HG03520 (cell line): Measurements from ENCODE around the gene CCDC71.

Experiments
- ATAC-seq: cut with Tn5 transposase; IDR thresholded peaks from one replicate; pipeline ENCODE4 v1.9.1; 2021; ENCODE audit warnings: mild to moderate bottlenecking, moderate library complexity; ENCODE audit not compliant: unreplicated experiment

CCDC71 gene

DNA sequence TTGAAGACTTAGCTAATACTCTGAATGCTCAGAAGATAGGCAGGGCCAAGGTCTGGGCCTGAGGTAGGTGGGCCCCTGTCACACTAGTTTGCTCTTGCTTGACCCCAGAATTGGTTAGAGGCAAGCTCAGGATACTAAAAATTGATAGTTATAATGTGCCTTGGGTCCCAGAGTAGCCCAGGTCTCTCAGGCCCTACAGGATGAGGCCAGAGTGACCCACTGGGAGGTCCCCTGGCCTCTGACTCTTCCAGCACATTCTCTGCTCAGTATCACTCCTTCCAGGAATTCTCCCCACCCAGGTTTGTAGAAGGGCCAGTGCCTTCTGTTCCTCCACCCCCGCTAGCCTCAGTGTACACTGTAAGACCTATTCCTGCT is 4.6 kb upstream of the CCDC71 start:
- no peak for ATAC-seq

DNA sequence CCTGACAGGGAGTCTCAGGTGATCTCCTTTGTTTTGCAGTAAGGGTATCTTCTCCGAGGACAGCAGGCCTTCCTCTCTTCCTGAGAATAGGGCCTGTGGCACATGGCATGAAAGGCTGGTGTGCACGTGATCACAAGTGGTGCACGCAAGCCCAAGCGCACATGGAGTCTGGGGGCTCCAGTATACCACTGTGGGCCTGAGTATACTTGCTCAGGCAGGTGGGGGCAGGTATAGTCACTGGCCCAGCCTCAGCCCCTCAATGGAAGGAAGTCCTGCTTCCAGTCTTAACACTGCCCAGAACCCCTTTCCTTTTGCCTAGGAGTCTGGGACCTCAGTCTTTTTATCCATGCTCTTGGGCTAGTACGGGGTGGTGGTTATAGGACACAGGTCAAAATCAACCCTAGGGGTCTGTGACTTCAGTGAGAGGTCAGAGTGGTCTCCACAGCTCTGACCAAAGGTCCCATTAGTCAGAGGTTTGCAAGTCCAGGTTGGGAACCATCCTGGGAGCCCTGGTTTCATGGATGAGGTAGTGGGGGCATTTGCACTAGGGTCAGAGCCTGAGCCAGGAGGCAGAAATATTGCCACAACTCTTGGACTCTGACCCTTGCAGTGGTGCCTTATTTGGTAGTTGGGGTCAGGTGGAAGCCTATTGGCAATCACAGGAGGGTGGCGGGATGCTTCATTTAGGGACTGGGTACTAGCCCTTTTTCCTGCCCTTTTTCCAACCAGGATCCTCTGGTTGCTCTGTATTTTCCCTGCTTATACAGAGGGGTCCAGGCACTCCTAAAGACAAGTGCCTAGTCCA is 823 bp upstream of the CCDC71 start:
- ATAC-seq, result no peak

DNA sequence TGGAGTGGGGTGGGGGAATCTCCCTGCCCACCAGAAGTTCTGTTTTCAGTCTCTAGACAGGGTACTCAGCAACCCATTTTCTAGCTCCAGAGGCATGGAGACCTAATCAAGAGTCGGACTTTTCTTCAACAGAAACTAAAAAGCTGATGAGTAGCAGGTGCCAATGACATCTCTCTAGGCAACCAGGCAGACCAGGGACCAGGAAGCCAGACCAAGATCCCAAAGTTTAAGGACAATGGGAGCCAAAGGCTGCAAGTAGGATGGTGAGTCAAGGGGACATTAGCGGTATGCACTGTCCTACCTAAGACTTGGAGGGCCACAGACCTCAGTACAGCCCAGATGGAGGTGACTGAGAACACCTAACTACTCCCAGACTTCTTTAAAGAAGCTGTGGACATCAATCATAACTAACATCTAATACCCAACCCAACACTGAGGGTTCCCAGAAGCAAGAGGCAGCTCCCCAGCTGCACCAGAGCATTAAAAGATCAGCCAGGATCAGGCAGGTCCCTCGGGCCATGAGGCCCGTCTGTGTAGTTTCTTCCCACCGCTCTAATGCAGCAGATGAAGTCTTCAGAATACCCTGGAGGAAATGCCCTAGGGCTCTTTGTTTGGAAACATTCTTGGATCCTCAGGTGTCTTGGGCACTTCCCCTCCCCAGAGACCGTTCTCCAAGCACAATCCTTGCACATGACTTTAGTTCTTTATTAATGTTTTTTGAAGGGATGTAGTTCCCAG is 979 bp downstream of the CCDC71 start:
- no peak for ATAC-seq

DNA sequence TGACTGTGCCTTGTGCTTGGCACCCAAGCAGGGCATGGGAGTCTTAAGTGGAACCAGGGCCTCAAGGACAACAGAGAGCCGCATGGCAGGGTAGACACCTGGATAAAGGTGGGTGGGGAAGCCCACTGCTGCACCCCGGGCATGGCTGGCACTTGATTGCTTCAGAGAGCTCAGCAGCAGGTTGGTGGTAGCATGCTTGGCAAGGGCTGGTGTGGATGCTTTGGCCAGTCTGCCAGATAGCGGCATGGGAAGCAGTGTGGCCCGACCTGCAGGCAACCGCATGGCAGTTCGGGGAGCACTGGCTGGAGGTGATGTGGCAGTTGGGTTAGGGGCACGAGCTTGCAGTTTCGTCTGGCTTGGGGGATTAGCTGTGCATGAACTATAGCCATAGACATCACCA is 2.5 kb downstream of the CCDC71 start:
- ATAC-seq, result no peak

DNA sequence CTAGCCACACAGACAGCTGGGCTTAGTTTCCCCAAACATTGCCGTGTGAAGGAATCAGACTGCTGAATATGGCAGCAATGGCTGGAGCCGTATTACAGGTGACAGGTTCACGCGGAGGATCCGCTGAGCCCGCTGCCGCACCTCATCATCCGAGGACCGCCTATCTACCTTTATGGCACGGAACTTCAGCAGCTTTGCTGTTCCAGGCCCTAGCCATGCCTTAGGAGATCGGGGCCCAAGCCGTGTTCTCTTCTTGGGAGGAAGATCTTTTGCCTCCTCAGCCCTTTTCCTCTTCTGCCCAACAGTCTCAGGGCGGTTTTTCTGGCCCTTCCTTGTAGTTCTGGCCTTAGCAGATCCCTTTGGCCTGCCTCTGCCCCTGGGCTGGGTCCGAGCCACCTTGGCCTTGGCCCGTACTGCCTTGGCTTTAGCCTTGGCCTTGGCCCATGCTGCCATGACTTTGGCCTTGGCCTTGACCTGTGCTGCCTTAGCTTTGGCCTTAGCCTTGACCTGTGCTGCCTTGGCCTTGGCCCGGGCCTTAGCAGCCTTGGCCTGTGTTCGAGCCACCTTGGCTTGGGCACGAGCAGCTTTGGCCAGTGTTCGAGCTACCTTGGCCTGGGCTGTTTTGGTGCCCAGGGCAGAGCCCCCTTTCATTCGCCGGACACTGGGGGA is 3.2 kb downstream of the CCDC71 start:
- ATAC-seq, result no peak

- no peak for ATAC-seq
Measured at GRCh38 chr3:49161808-49162530, 4.2 kb downstream of the CCDC71 start.

DNA sequence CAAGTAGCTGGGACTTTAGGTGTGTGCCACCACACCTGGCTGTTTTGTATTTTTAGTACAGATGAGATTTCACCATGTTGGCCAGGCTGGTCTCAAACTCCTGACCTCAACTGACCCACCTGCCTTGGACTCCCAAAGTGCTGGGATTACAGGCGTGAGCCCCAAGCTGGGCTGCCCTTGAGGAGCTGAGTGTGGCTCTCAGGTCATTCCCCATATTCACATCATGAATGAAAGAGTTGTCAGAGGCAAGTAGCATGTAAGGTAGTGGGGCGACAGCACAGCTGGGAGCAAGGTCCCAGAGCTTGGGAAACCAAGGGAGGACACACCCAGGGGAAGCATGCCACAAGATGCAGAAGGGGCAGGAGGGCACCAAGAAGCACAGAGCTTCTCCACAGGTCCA is 4.9 kb downstream of the CCDC71 start:
- ATAC-seq, result no peak

- ATAC-seq, result no peak
Measured at GRCh38 chr3:49158792-49159191, 7.3 kb downstream of the CCDC71 start.

DNA sequence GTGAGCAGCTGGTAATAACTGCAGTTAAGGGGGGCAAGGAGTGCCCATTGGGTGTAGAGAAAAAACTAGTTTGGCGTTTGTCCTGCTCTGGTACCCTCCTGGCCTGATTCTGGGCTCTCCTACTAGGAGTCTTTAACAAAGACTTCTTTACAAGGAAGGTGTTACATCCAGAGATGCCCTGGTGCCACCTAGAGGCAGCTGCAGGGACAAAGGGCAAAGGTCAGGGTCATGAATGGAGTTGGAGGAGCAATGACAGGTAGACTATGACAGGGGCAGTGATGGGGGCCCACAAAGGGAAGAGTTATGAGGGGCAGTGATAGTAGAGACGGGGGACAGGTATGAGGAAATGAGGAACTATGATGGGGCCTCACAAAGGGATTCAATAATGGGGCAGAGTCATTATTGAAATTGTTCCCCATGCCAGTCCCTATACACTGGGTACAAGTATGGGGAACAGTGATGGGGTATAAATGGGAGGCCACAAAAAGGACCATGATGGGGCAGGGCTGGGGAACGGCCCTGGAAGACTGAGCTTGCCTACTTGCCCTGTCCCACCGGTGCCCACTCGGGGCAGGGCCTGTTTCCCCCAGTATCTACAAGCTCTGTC is 7.9 kb downstream of the CCDC71 start:
- no peak for ATAC-seq

- no peak for ATAC-seq
Measured at GRCh38 chr3:49157289-49157688, 8.8 kb downstream of the CCDC71 start.

GRCh38 chr3:49153349-49153912 is 12.7 kb downstream of the CCDC71 start:
- no peak for ATAC-seq

GRCh38 chr3:49151610-49152009 is 14.5 kb downstream of the CCDC71 start:
- no peak for ATAC-seq

DNA sequence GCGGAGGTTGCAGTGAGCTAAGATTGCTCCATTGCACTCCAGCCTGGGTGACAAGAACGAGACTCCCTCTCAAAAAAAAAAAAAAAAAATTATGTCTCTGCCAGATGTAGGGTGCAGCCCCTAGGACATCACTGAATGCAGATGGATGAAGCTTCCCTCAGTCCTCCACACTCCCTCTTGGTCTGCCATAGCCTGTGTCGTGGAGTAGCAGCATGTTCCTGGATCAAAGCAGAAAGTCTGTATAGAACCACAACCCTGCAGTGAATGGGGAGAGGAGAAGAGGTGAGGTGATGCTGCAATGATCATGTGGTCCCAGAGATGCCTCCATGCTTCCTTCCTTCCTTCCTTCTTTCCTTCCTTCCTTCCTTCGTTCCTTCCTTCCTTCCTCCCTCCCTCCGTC is 18.0 kb downstream of the CCDC71 start:
- no peak for ATAC-seq

DNA sequence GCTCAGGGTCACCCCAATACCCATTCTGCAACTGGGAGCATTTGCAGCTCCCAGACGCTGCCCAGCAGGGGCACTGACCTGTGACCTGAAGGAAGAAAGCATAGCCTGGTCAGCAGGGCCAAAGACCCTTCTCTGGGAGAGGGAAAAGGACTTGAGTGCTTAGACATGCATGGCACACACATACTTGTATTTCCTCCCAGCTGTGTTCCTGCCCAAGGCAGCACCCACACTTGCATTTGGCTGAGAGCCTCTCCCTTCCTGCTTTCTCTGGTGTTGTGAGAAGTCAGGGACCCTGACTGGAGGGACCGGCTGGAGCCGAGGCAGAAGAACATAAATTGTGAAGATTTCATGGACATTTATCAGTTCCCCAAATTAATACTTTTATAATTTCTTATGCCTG is 26.1 kb downstream of the CCDC71 start:
- ATAC-seq, result no peak

DNA sequence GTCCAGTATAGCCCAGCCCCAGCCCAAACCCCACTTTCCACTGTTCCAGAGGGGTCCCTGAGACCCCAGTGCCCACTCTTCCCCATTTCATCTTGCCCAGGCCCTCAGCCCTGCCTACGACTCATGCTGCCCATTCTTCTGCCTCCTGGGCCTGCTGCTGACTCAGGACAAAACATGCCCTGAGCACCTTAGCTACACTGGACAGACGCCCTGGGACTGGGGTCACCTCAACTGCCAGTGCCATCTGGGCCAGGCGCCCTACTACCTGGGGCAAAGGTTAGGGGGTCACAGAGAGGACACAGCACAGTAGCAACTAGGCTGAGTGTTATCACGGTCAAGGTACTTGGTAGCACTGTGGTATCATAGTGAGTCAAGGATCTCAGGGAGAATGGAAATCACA is 30.6 kb downstream of the CCDC71 start:
- no peak for ATAC-seq

GRCh38 chr3:49134471-49135265 is 31.5 kb downstream of the CCDC71 start:
- no peak for ATAC-seq

- no peak for ATAC-seq
Measured at GRCh38 chr3:49133226-49133951, 32.7 kb downstream of the CCDC71 start.

GRCh38 chr3:49132437-49133225 is 33.5 kb downstream of the CCDC71 start, which contains the start of gene LAMB2:
TSS of gene LAMB2 (minus strand) at chr3:49133050. CDS start at chr3:49132867, 183 bp downstream.
- ATAC-seq, result no peak
